H1 (cell line): ENCODE data around the gene CFAP206. TPM values are rescaled to one million over a fixed set of nuclear protein-coding genes. Genes with fewer than 3 reads are reported as not detected.

ENCODE experiments used
- CBX5 ChIP-seq: fragments of 300-800, 300-1000 bp; sonication (generic); IDR thresholded peaks from 2 replicates; pipeline ENCODE4 v1.7.1; 2016; ENCODE audit warnings: antibody characterized with exemption, low read length, low read depth
- HDAC6 ChIP-seq: IDR thresholded peaks from one replicate; pipeline ENCODE4 v1.7.1; 2012; ENCODE audit warnings: low read depth, mild to moderate bottlenecking, inconsistent platforms, low read length, moderate library complexity
- JUN ChIP-seq: IDR thresholded peaks from 2 replicates; pipeline ENCODE4 v1.6.1; 2011; ENCODE audit warnings: low read depth, mild to moderate bottlenecking, improper control_type of control experiment, low read length
- SRF ChIP-seq: IDR thresholded peaks from 2 replicates; pipeline ENCODE4 v1.6.1; 2011; ENCODE audit warnings: mild to moderate bottlenecking, low read depth, low read length, moderate library complexity
- polyA plus RNA-seq, 7 experiments: library from polyadenylated mRNA; depleted of rRNA in 3 of 7; stranded (reverse) in 5 of 7; unstranded in 2 of 7; fragments of >200 nt in 5 of 7; fragments of 200-250 nt in 2 of 7; gene quantifications; 1 replicate in 5 of 7; 2 replicates in 1 of 7; 4 replicates in 1 of 7; pipeline versions ENCODE4 v1.2.1 to v1.2.3, GENCODE V29; 2011 to 2013; ENCODE audit warnings: missing spikeins in 2 of 7, mixed read lengths in 2 of 7
- total RNA-seq: library from RNA; stranded (reverse); fragmentation: NEBNext Ultra II Directional; extraction: Animal tissue kit (Norgen Biotek cat#: 25700); gene quantifications from 2 replicates; pipeline ENCODE4 v1.2.1, GENCODE V29; 2021

The CFAP206 gene
- total and polyA plus RNA-seq, 2 of the 8 experiments (the other 6 are each of a cell fraction or from before 2014, with no cell fraction given), result not detected

- no peak for TF ChIP-seq JUN
- no peak for TF ChIP-seq HDAC6
- no peak for TF ChIP-seq CBX5
- TF ChIP-seq SRF, result no peak
- TF ChIP-seq, all 59 proteins: peak for 0
These were observed 11.5 kb downstream of the CFAP206 start (continued) for GRCh38 chr6:87419266-87419665.
